ENCODE measurements around the gene GJA9. TPM values are rescaled to one million over a fixed set of nuclear protein-coding genes. Genes with fewer than 3 reads are reported as not detected.

Gene GJA9
- total RNA-seq, 1 donor from 2014 or later = not detected

- Mint-ChIP-seq H3K4me1 (ENCODE audit: low read depth, unreplicated experiment) (no peaks in the 10 kb centered on the region), H3K4me3 (ENCODE audit: unreplicated experiment) (no peak overlapping the region), H3K27ac (ENCODE audit: unreplicated experiment) (no peak overlapping the region)
These were observed 42.2 kb upstream of the GJA9 start for GRCh38 chr1:38923607-38924006.

GRCh38 chr1:38919130-38919529, 37.7 kb upstream of the GJA9 start:
- Mint-ChIP-seq H3K27me3 (ENCODE audit: unreplicated experiment) (no peaks in the 10 kb centered on the region), H3K4me1 (ENCODE audit: low read depth, unreplicated experiment) (no peaks in the 10 kb centered on the region), H3K36me3 (ENCODE audit: unreplicated experiment) (no peaks in the 10 kb centered on the region), H3K9me3 (ENCODE audit: unreplicated experiment) (no peaks in the 10 kb centered on the region), H3K4me3 (ENCODE audit: unreplicated experiment) (no peak overlapping the region), H3K27ac (ENCODE audit: unreplicated experiment) (no peak overlapping the region)
- DNase-seq = no peak
- TF ChIP-seq CTCF (IDR thresholded peaks at IDR 0.05; ENCODE audit: partially characterized antibody, unreplicated experiment) = no peak

More at GRCh38 chr1:38923607-38924006, 42.2 kb upstream of the GJA9 start:
- no peaks in the 10 kb centered on the region for H3K27me3 Mint-ChIP-seq (ENCODE audit: unreplicated experiment)
- TF ChIP-seq CTCF (IDR thresholded peaks at IDR 0.05; ENCODE audit: partially characterized antibody, unreplicated experiment) = no peak
- no peaks in the 10 kb centered on the region for H3K9me3 Mint-ChIP-seq (ENCODE audit: unreplicated experiment)
- DNase-seq = no peak
- no peaks in the 10 kb centered on the region for H3K36me3 Mint-ChIP-seq (ENCODE audit: unreplicated experiment)

GRCh38 chr1:38918568-38918967, 37.2 kb upstream of the GJA9 start:
- H3K9me3 Mint-ChIP-seq (ENCODE audit: unreplicated experiment) = no peaks in the 10 kb centered on the region
- no peaks in the 10 kb centered on the region for H3K36me3 Mint-ChIP-seq (ENCODE audit: unreplicated experiment)
- no peak overlapping the region for H3K4me3 Mint-ChIP-seq (ENCODE audit: unreplicated experiment)
- H3K27me3 Mint-ChIP-seq (ENCODE audit: unreplicated experiment) = no peaks in the 10 kb centered on the region
- H3K4me1 Mint-ChIP-seq (ENCODE audit: low read depth, unreplicated experiment) = no peaks in the 10 kb centered on the region
- H3K27ac Mint-ChIP-seq (ENCODE audit: unreplicated experiment) = no peak overlapping the region
- TF ChIP-seq CTCF (IDR thresholded peaks at IDR 0.05; ENCODE audit: partially characterized antibody, unreplicated experiment) = no peak
- DNase-seq = no peak

- no peaks in the 10 kb centered on the region for H3K36me3 Mint-ChIP-seq (ENCODE audit: unreplicated experiment)
- H3K4me3 Mint-ChIP-seq (ENCODE audit: unreplicated experiment) = no peak overlapping the region
- H3K9me3 Mint-ChIP-seq (ENCODE audit: unreplicated experiment) = no peaks in the 10 kb centered on the region
- H3K27me3 Mint-ChIP-seq (ENCODE audit: unreplicated experiment) = no peaks in the 10 kb centered on the region
- H3K4me1 Mint-ChIP-seq (ENCODE audit: low read depth, unreplicated experiment) = no peaks in the 10 kb centered on the region
- no peak for DNase-seq
- no peak for TF ChIP-seq CTCF (IDR thresholded peaks at IDR 0.05; ENCODE audit: partially characterized antibody, unreplicated experiment)
- H3K27ac Mint-ChIP-seq (ENCODE audit: unreplicated experiment) = no peak overlapping the region
These were observed 36.4 kb upstream of the GJA9 start for GRCh38 chr1:38917772-38918171.

GRCh38 chr1:38917337-38917736, 36.0 kb upstream of the GJA9 start:
- H3K4me3 Mint-ChIP-seq (ENCODE audit: unreplicated experiment) = no peak overlapping the region
- H3K9me3 Mint-ChIP-seq (ENCODE audit: unreplicated experiment) = no peaks in the 10 kb centered on the region
- H3K27me3 Mint-ChIP-seq (ENCODE audit: unreplicated experiment) = no peaks in the 10 kb centered on the region
- no peak for TF ChIP-seq CTCF (IDR thresholded peaks at IDR 0.05; ENCODE audit: partially characterized antibody, unreplicated experiment)
- no peaks in the 10 kb centered on the region for H3K4me1 Mint-ChIP-seq (ENCODE audit: low read depth, unreplicated experiment)
- no peak overlapping the region for H3K27ac Mint-ChIP-seq (ENCODE audit: unreplicated experiment)
- no peak for DNase-seq
- no peaks in the 10 kb centered on the region for H3K36me3 Mint-ChIP-seq (ENCODE audit: unreplicated experiment)

Data from glutamatergic neuron (in vitro differentiated cells).